Measurements from ENCODE around the gene GGT1. TPM values are rescaled to one million over a fixed set of nuclear protein-coding genes. Genes with fewer than 3 reads are reported as not detected.

The GGT1 gene
- polyA plus RNA-seq, 1 experiment: 2.4 TPM

GRCh38 chr22:24588381-24588756 is 14.6 kb upstream of the GGT1 start:
- CTCF ChIA-PET: no interaction called here
- POLR2A ChIA-PET: no interaction called here

GRCh38 chr22:24588757-24589481 is 14.1 kb upstream of the GGT1 start:
- peaks cover 6% of the 10 kb centered on the region for H3K36me3 ChIP-seq (ENCODE audit: control insufficient read depth, insufficient read depth, low read length)
- POLR2A ChIA-PET: no interaction called here
- no peak for DNase-seq (ENCODE audit: low read depth)
- no peaks in the 10 kb centered on the region for H3K27me3 ChIP-seq (ENCODE audit: control insufficient read depth, insufficient read depth, low read length)
- CTCF ChIA-PET: no interaction called here
- H3K4me3 ChIP-seq (ENCODE audit: low read depth, low read length): no peak overlapping the region
- TF ChIP-seq CTCF (IDR thresholded peaks at IDR 0.05; ENCODE audit: insufficient read depth, low read depth, low read length): no peak

More at GRCh38 chr22:24588381-24588756, 14.6 kb upstream of the GGT1 start:
- no peak for DNase-seq (ENCODE audit: low read depth)
- Histone ChIP-seq H3K36me3 (ENCODE audit: control insufficient read depth, insufficient read depth, low read length) (peaks cover 6% of the 10 kb centered on the region), H3K27me3 (ENCODE audit: control insufficient read depth, insufficient read depth, low read length) (no peaks in the 10 kb centered on the region), H3K4me3 (ENCODE audit: low read depth, low read length) (no peak overlapping the region)
- TF ChIP-seq CTCF (IDR thresholded peaks at IDR 0.05; ENCODE audit: insufficient read depth, low read depth, low read length): no peak

GRCh38 chr22:24589518-24590030 is 13.4 kb upstream of the GGT1 start:
- ChIA-PET POLR2A (no interaction called here), CTCF (no interaction called here)
- no peak for DNase-seq (ENCODE audit: low read depth)
- Histone ChIP-seq H3K36me3 (ENCODE audit: control insufficient read depth, insufficient read depth, low read length) (peaks cover 6% of the 10 kb centered on the region), H3K27me3 (ENCODE audit: control insufficient read depth, insufficient read depth, low read length) (no peaks in the 10 kb centered on the region), H3K4me3 (ENCODE audit: low read depth, low read length) (no peak overlapping the region)
- no peak for TF ChIP-seq CTCF (IDR thresholded peaks at IDR 0.05; ENCODE audit: insufficient read depth, low read depth, low read length)

GRCh38 chr22:24590596-24591173 is 12.3 kb upstream of the GGT1 start:
- ChIA-PET POLR2A (no interaction called here), CTCF (no interaction called here)
- TF ChIP-seq CTCF (IDR thresholded peaks at IDR 0.05; ENCODE audit: insufficient read depth, low read depth, low read length): no peak
- no peak overlapping the region for H3K4me3 ChIP-seq (ENCODE audit: low read depth, low read length)
- no peak for DNase-seq (ENCODE audit: low read depth)
- H3K36me3 ChIP-seq (ENCODE audit: control insufficient read depth, insufficient read depth, low read length): peaks cover 6% of the 10 kb centered on the region
- no peaks in the 10 kb centered on the region for H3K27me3 ChIP-seq (ENCODE audit: control insufficient read depth, insufficient read depth, low read length)

- H3K36me3 ChIP-seq (ENCODE audit: control insufficient read depth, insufficient read depth, low read length): peaks cover 1% of the 10 kb centered on the region; the same call in 1 of the 2 replicates
- ChIA-PET POLR2A (no interaction called here), CTCF (no interaction called here)
- no peak overlapping the region for H3K4me3 ChIP-seq (ENCODE audit: low read depth, low read length)
- no peaks in the 10 kb centered on the region for H3K27me3 ChIP-seq (ENCODE audit: control insufficient read depth, insufficient read depth, low read length)
- no peak for TF ChIP-seq CTCF (IDR thresholded peaks at IDR 0.05; ENCODE audit: insufficient read depth, low read depth, low read length)
- no peak for DNase-seq (ENCODE audit: low read depth)
Measured at GRCh38 chr22:24591286-24591830, 11.6 kb upstream of the GGT1 start.
